Osteocyte (in vitro differentiated cells): ENCODE data around the gene POU2F2. TPM values are rescaled to one million over a fixed set of nuclear protein-coding genes. Genes with fewer than 3 reads are reported as not detected.
A peak's percentile ranks its signal among the peaks of the same experiment; 100 is the strongest.

Experiments used
- DNase-seq: peaks from one replicate; pipeline ENCODE4 v3.0.0; 2021; ENCODE audit warnings: mixed read lengths; ENCODE audit not compliant: unreplicated experiment; ENCODE audit errors: extremely low spot score
- H3K27ac Mint-ChIP-seq: one replicate; pipeline ENCODE4 v1.8.0; 2021; ENCODE audit warnings: mild to moderate bottlenecking, mixed read lengths; ENCODE audit not compliant: unreplicated experiment
- H3K27me3 Mint-ChIP-seq: one replicate; pipeline ENCODE4 v1.8.0; 2021; ENCODE audit warnings: mixed read lengths; ENCODE audit not compliant: unreplicated experiment
- H3K36me3 Mint-ChIP-seq: one replicate; pipeline ENCODE4 v1.8.0; 2021; ENCODE audit warnings: mixed read lengths; ENCODE audit not compliant: unreplicated experiment
- H3K4me1 Mint-ChIP-seq: one replicate; pipeline ENCODE4 v1.8.0; 2021; ENCODE audit warnings: mixed read lengths; ENCODE audit not compliant: unreplicated experiment
- H3K4me3 Mint-ChIP-seq: one replicate; pipeline ENCODE4 v1.8.0; 2021; ENCODE audit warnings: mild to moderate bottlenecking, moderate library complexity, mixed read lengths; ENCODE audit not compliant: unreplicated experiment
- H3K9me3 Mint-ChIP-seq: one replicate; pipeline ENCODE4 v1.8.0; 2021; ENCODE audit warnings: mixed read lengths; ENCODE audit not compliant: unreplicated experiment
- CTCF ChIP-seq: fragments of 200-600 bp; sonication (generic); IDR thresholded peaks from 2 replicates; pipeline ENCODE4 v1.5.0; 2021; ENCODE audit warnings: antibody characterized with exemption, mild to moderate bottlenecking, moderate library complexity
- total RNA-seq: library from RNA; stranded (reverse); gene quantifications from 2 replicates; pipeline ENCODE4 v1.2.1, GENCODE V29; 2021

POU2F2 gene
- total RNA-seq, 1 donor from 2014 or later = 0.64 TPM

- no peaks in the 10 kb centered on the region for H3K9me3 Mint-ChIP-seq
- H3K4me1 Mint-ChIP-seq = peaks cover 33% of the 10 kb centered on the region
- no peak for TF ChIP-seq CTCF
- peak within 1 kb of the TSS; percentile 98 for H3K4me3 Mint-ChIP-seq
- H3K27ac Mint-ChIP-seq = peak within 1 kb of the TSS; percentile 100
- no peaks in the 10 kb centered on the region for H3K27me3 Mint-ChIP-seq
- DNase-seq = peak; percentile 99
- H3K36me3 Mint-ChIP-seq = peaks cover 6% of the 10 kb centered on the region
Observed at GRCh38 chr19:42075616-42076379, 56.4 kb downstream of the POU2F2 start, which contains the start of gene ZNF574. Gene ZNF574 (plus strand): TSS chr19:42076166. CDS start chr19:42078607, 2,441 bp downstream.

GRCh38 chr19:42075364-42075615 lies 57.0 kb downstream of the POU2F2 start:
- DNase-seq = no peak
- peak overlapping the region; percentile 98 for H3K4me3 Mint-ChIP-seq
- no peaks in the 10 kb centered on the region for H3K27me3 Mint-ChIP-seq
- peaks cover 6% of the 10 kb centered on the region for H3K36me3 Mint-ChIP-seq
- no peaks in the 10 kb centered on the region for H3K9me3 Mint-ChIP-seq
- peaks cover 33% of the 10 kb centered on the region for H3K4me1 Mint-ChIP-seq
- peak overlapping the region; percentile 100 for H3K27ac Mint-ChIP-seq
- TF ChIP-seq CTCF = no peak

GRCh38 chr19:42074513-42075363 lies 57.5 kb downstream of the POU2F2 start:
- H3K4me3 Mint-ChIP-seq = peak overlapping the region; percentile 98
- no peaks in the 10 kb centered on the region for H3K9me3 Mint-ChIP-seq
- H3K36me3 Mint-ChIP-seq = peaks cover 6% of the 10 kb centered on the region
- peak overlapping the region; percentile 100 for H3K27ac Mint-ChIP-seq
- peaks cover 33% of the 10 kb centered on the region for H3K4me1 Mint-ChIP-seq
- no peak for TF ChIP-seq CTCF
- DNase-seq = no peak
- H3K27me3 Mint-ChIP-seq = no peaks in the 10 kb centered on the region

DNA sequence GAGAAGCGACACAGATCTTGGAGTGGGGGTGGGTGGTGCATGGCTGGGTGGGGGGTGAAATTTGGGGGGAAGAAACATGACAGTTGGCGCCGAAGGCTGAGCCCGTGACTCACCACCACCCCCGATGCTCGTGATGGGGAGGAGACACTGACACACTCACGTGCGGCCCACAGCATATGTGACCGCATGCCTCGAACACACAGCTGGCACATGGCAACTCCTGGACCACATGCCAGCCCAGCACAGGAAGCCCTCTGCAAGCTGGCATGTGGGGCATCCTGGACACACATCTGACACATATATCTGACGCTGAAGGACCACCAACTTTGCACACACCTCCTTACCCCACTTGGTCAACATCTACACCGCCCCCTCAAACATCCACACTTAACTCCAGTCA lies 61.0 kb downstream of the POU2F2 start:
- TF ChIP-seq CTCF = no peak
- Mint-ChIP-seq H3K4me1 (peaks cover 12% of the 10 kb centered on the region), H3K27ac (no peak overlapping the region), H3K4me3 (no peak overlapping the region), H3K27me3 (no peaks in the 10 kb centered on the region), H3K36me3 (no peaks in the 10 kb centered on the region), H3K9me3 (no peaks in the 10 kb centered on the region)
- DNase-seq = no peak
